22Rv1 (cell line): ENCODE results near the gene TMEM179.

Experiments used
- H3K27ac ChIP-seq: fragments of 450-650 bp; 2 replicates; pipeline ENCODE4 v1.5.1; 2017
- ZFX ChIP-seq: fragments of 450-650 bp; IDR thresholded peaks from 2 replicates; pipeline ENCODE4 v1.6.1; 2017; ENCODE audit warnings: antibody characterized with exemption, borderline replicate concordance
- TF ChIP-seq, protein P1 (sequence below): fragments of 450-650 bp; IDR thresholded peaks from 2 replicates; pipeline ENCODE4 v1.5.1; 2017; ENCODE audit warnings: mild to moderate bottlenecking

Gene TMEM179

DNA sequence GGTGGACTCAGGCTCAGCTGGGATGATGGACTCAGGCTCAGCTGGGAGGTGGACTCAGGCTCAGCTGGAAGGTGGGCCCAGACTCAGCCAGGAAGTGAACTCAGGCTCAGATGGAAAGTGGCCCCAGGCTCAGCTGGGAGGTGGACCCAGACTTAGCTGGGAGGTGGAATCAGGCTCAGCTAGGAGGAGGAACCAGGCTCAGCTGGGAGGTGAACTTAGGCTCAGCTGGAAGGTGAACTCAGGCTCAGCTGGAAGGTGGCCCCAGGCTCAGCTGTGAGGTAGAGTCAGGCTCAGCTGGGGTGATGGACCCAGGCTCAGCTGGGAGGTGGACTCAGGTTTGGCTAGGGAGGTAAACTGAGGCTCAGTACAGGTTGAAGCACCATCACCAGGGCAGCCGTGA, 46.8 kb downstream of the TMEM179 start:
- no peak for TF ChIP-seq ZFX
- TF ChIP-seq, protein P1, sequence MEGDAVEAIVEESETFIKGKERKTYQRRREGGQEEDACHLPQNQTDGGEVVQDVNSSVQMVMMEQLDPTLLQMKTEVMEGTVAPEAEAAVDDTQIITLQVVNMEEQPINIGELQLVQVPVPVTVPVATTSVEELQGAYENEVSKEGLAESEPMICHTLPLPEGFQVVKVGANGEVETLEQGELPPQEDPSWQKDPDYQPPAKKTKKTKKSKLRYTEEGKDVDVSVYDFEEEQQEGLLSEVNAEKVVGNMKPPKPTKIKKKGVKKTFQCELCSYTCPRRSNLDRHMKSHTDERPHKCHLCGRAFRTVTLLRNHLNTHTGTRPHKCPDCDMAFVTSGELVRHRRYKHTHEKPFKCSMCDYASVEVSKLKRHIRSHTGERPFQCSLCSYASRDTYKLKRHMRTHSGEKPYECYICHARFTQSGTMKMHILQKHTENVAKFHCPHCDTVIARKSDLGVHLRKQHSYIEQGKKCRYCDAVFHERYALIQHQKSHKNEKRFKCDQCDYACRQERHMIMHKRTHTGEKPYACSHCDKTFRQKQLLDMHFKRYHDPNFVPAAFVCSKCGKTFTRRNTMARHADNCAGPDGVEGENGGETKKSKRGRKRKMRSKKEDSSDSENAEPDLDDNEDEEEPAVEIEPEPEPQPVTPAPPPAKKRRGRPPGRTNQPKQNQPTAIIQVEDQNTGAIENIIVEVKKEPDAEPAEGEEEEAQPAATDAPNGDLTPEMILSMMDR, result no peak

DNA sequence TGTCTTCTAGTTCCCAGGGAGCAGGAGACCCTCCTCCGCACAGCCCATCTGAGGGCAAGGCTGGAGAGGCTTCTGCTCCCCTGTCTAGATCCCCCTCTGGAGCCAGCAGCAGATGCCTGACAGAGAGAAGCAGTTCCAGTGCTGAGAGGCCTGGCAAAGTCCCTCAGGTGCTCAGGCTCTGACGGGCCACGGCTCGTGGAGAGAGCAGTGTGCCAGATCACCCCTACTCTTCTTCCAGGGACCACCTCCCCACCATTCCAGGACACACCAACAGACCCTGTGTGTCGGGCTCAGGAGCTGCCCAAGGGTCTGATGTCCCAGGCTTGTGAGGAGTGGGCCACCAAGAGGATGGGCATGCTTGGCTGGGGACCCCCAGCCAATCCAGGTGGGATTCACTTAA, 47.5 kb downstream of the TMEM179 start:
- no peak overlapping the region for H3K27ac ChIP-seq
- TF ChIP-seq, protein P1, result no peak
- TF ChIP-seq ZFX, result no peak

More for the DNA sequence above, 46.8 kb downstream of the TMEM179 start:
- H3K27ac ChIP-seq, result no peak overlapping the region

DNA sequence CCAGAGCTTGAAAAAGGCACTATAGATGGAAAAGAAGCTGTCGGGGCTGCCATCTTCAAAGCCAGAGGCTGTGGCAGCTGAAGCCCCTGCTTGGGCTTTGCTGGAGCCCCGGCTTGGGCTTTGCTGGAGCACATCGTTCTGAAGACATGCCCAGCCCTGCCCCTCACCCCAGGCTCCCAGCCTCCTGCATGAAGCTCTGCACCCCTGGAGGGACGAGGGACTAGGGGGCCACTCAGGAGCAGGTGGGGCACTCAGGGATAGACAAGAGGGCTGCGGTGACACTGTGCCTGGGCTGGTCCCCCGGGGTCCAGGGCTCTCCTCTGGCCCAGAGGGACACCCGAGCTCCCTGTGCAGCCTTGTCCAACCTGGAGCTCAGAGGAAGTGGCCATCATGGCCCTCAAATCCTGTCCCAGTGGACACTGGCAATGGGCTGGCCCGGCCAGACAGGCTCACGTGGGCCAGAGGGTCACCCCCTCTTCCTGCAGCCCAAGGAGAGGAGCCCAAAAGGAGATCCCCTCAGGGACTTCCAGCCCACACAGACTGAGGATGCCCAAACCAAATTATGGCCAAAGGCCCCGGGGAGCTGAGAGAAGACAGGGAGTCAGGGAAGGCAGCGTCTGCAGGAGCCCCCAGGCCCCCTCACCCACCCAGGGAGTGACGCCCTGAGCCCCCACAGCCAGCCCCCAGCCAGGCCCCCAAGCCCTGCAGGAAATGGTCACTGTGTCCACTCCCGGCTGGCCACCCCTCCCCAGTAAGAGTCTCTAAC, 48.1 kb downstream of the TMEM179 start:
- no peak overlapping the region for H3K27ac ChIP-seq
- TF ChIP-seq ZFX, result no peak
- TF ChIP-seq, protein P1, result no peak

DNA sequence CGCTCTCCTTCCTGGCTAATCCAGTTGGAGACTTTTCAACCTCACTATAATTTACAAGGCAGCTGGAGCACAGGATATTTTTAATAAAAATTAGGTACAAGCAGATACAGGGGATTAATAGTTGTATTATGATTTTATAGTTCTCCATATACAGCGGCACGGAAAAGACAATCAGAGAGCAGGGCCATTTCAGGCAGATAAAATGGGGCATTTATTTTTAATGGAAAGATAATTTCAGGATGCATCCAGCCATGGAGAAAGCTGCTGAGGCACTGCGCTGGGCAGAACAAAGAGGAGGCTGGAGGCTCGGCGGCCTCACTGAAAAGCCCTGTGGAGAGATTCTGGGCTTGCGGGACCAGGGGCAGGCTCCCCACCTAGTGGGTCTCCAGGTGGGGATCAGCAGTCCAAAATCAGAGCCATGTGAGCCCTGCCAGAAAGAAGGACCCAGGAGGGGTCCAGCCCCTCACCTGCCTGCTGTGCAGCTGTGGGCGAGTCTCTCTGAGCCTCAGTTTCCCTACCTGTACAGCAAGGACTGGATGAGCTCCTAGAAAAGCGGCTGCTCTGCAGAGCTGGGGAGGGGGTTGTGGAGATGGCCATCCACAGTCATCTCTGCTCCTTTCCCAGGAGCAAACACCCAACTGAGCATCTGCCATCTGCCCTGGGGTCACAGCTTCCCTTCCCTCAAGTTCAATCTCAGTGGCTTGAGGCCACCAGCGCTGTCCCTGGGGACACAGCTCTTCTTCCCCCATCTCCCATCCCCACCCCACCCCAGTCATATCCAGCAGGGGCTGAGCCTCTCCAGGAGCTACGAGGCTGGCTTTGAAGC, 48.9 kb downstream of the TMEM179 start:
- no peak overlapping the region for H3K27ac ChIP-seq
- TF ChIP-seq, protein P1, result no peak
- no peak for TF ChIP-seq ZFX

DNA sequence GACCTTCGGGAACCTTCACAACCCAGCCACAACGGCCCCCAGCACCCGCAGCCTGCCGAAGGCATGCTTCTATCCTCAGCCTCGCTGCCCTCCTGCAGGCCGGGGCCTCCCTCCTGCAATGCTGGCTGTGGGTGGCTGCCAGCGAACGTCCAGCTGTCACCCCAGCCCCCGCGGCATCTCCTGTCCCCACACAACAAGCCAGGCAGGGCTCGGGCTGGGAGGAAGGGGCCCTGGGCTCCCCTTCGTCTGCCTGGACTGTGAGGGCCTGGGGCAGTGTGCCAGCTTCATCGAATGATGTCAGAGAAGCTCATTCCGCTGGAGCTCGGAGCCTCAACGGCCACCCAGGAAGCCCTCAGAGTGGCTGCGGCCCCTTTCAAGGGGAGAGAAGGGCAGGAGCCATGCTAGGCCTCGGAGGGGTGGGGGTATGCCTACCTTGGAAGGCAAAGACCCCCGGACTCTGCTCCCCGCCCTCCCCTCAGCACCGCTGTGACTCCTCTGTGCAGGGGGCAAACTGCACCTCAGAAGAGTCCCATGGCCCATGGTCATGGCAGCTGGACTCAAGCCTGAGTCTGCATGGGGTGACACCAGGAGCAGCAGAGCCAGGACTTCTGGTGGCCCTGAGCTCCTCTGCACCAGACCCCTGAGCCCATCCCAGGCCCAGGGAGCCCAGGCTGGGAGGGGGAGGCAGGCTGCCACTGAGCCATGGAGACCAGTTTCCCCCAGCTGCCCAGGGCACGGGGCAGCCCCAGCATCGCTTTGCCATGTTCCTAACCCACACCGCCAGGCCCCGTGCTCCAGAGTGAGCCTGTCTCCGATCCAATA, 49.8 kb downstream of the TMEM179 start:
- no peak overlapping the region for H3K27ac ChIP-seq
- TF ChIP-seq, protein P1, result no peak
- TF ChIP-seq ZFX, result no peak

DNA sequence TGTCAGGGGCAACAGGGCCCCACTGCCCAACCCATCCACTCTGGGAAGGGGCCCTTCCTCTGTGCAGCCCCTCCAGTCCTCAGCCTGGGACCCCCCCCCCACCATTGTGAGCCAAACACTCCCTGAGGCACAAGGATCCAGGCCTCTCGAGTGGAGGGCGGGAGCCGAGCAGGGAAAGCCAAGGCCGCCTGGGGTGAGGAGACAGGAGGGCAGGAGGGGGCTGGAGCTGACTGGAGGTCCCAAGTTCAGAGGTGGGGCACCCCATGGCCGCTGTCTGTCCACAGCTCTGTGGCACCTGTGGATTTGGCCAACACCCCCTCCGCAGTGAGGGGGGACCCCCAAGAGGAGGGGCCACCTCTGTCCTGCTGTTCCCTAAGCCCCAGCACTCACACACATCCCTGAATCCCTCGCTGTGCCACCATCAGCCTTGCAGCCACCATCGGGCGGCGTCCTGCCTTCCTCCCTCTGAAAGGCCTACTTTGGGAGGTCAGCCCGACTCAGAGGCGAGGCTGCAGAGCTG, 50.4 kb downstream of the TMEM179 start:
- TF ChIP-seq, protein P1, result no peak
- H3K27ac ChIP-seq, result no peak overlapping the region
